Loucy (cell line): Measurements from ENCODE around the gene SDF4.

Experiments
- H2AFZ ChIP-seq: fragments of 200-600 bp; sonication (generic); 2 replicates; pipeline ENCODE4 v1.6.0; 2016; ENCODE audit warnings: antibody characterized with exemption, mild to moderate bottlenecking, low read length, moderate library complexity
- H3F3A ChIP-seq: fragments of 200-600 bp; 2 replicates; pipeline ENCODE4 v1.6.0; 2016; ENCODE audit warnings: antibody characterized with exemption, low read depth, mild to moderate bottlenecking
- H3K27me3 ChIP-seq: fragments of 200-600 bp; sonication (generic); 2 replicates; pipeline ENCODE4 v1.6.1; 2014; ENCODE audit warnings: low read length, mild to moderate bottlenecking; ENCODE audit not compliant: insufficient read depth, poor library complexity, severe bottlenecking
- H3K36me3 ChIP-seq: fragments of 200-600 bp; sonication (generic); 2 replicates; pipeline ENCODE4 v1.6.1; 2016; ENCODE audit warnings: low read length; ENCODE audit not compliant: insufficient read depth
- H3K4me1 ChIP-seq: fragments of 200-600 bp; sonication (generic); 2 replicates; pipeline ENCODE4 v1.5.1; 2014; ENCODE audit warnings: low read length, mild to moderate bottlenecking; ENCODE audit not compliant: insufficient read depth, poor library complexity, severe bottlenecking
- H3K4me2 ChIP-seq: fragments of 200-600 bp; sonication (generic); 2 replicates; pipeline ENCODE4 v1.6.0; 2014; ENCODE audit warnings: antibody characterized with exemption, low read length, low read depth, mild to moderate bottlenecking; ENCODE audit not compliant: poor library complexity, severe bottlenecking
- H3K4me3 ChIP-seq: fragments of 200-600 bp; sonication (generic); 2 replicates; pipeline ENCODE4 v1.5.1; 2014; ENCODE audit warnings: low read length, mild to moderate bottlenecking, mixed read lengths; ENCODE audit not compliant: poor library complexity, severe bottlenecking
- H3K79me2 ChIP-seq: fragments of 200-600 bp; sonication (generic); 2 replicates; pipeline ENCODE4 v1.6.1; 2014; ENCODE audit warnings: low read length; ENCODE audit not compliant: insufficient read depth
- H3K9ac ChIP-seq: fragments of 200-600 bp; sonication (generic); 2 replicates; pipeline ENCODE4 v1.6.0; 2014; ENCODE audit warnings: mild to moderate bottlenecking, low read depth, low read length, moderate library complexity; ENCODE audit not compliant: poor library complexity, severe bottlenecking
- H3K9me2 ChIP-seq: fragments of 200-600 bp; sonication (generic); replicated peaks from 2 replicates; pipeline ENCODE4 v1.6.1; 2016; ENCODE audit warnings: low read depth, low read length, mixed read lengths
- H3K9me3 ChIP-seq: fragments of 200-600 bp; sonication (generic); 2 replicates; pipeline ENCODE4 v1.6.1; 2014; ENCODE audit warnings: mild to moderate bottlenecking, antibody characterized with exemption, low read length, low read depth; ENCODE audit not compliant: insufficient read depth
- H4K20me1 ChIP-seq: fragments of 200-600 bp; sonication (generic); 2 replicates; pipeline ENCODE4 v1.6.0; 2014; ENCODE audit warnings: antibody characterized with exemption, low read length, mild to moderate bottlenecking; ENCODE audit not compliant: insufficient read depth, poor library complexity, severe bottlenecking
- EZH2phosphoT487 ChIP-seq: fragments of 200-600 bp; IDR thresholded peaks from 2 replicates; pipeline ENCODE4 v1.6.1; 2018; ENCODE audit warnings: antibody characterized with exemption, mild to moderate bottlenecking, moderate library complexity, borderline replicate concordance
- TF ChIP-seq, protein P1 (sequence below): fragments of 200-600 bp; sonication (generic); conservative IDR thresholded peaks from 2 replicates; pipeline ENCODE4 v1.5.1; 2014; ENCODE audit warnings: mild to moderate bottlenecking, antibody characterized with exemption, low read length

The SDF4 gene

GRCh38 chr1:1274299-1274930 is 42.6 kb upstream of the SDF4 start:
- H4K20me1 ChIP-seq: peaks cover 36% of the 10 kb centered on the region
- H3K79me2 ChIP-seq: peaks cover 50% of the 10 kb centered on the region
- peaks cover 34% of the 10 kb centered on the region for H3K4me1 ChIP-seq
- H3K4me3 ChIP-seq: peak overlapping the region; percentile 98
- H3K4me2 ChIP-seq: peak overlapping the region; percentile 93
- no peak for TF ChIP-seq EZH2phosphoT487
- TF ChIP-seq, protein P1, sequence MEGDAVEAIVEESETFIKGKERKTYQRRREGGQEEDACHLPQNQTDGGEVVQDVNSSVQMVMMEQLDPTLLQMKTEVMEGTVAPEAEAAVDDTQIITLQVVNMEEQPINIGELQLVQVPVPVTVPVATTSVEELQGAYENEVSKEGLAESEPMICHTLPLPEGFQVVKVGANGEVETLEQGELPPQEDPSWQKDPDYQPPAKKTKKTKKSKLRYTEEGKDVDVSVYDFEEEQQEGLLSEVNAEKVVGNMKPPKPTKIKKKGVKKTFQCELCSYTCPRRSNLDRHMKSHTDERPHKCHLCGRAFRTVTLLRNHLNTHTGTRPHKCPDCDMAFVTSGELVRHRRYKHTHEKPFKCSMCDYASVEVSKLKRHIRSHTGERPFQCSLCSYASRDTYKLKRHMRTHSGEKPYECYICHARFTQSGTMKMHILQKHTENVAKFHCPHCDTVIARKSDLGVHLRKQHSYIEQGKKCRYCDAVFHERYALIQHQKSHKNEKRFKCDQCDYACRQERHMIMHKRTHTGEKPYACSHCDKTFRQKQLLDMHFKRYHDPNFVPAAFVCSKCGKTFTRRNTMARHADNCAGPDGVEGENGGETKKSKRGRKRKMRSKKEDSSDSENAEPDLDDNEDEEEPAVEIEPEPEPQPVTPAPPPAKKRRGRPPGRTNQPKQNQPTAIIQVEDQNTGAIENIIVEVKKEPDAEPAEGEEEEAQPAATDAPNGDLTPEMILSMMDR: 0 out of 2 replicates have a peak, but pooled peaks have one; percentile 2
- H3K36me3 ChIP-seq: no peaks in the 10 kb centered on the region
- H3F3A ChIP-seq: no peaks in the 10 kb centered on the region
- no peaks in the 10 kb centered on the region for H3K27me3 ChIP-seq
- H2AFZ ChIP-seq: peak overlapping the region; percentile 90
- H3K9me2 ChIP-seq: no peaks in the 10 kb centered on the region
- no peaks in the 10 kb centered on the region for H3K9me3 ChIP-seq
- H3K9ac ChIP-seq: peak overlapping the region; percentile 97

DNA sequence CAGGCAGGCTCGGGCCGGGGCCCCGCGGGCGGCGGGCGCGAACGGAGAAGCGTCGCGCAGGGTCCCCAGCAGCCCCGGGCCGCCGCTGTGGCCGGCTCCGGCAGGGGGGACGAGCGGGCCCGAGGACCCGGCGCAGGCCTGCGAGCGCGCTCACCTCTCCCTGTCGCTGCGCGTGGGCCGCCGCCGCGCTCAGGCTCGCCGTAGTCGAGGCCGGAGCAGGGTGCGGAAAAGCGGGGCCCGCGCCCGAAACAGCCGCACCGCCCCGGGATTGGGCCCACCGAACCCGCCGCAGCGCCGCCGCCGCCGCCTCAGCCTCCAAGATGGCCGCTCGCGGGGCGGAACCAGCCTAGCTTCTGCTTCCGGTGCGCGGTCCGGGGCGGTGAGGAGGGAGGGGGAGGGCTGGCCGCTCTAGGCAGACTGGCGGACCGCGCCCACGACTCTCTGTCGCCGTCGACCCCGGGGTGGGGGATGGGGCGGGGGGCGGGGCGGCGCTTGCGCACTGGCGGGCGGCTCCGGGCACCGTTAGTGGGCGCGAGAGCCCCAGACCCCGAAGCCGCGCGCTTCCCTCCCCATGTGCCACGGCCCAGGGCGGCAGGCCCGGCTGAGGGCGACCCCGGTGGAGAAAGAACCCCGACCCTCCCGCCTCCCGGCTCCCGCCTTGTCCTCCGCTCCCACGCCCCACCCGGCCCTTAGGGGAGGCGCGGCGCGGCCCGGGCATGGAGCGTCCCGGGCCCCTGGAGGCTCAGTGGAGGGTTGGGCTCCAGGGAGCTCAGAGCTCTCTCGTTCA is 41.9 kb upstream of the SDF4 start, which contains the start of gene UBE2J2:
UBE2J2 (minus strand) TSS at position 343 of the 787 bp plus-strand sequence. CDS start 5,862 bp downstream, outside the sequence.
- Histone ChIP-seq H4K20me1 (peaks cover 39% of the 10 kb centered on the region), H3K9me2 (no peaks in the 10 kb centered on the region), H3K9ac (peak within 1 kb of the TSS; percentile 97), H3K27me3 (no peaks in the 10 kb centered on the region), H3K4me1 (peaks cover 34% of the 10 kb centered on the region), H3K4me3 (peak within 1 kb of the TSS; percentile 98), H3K4me2 (peak within 1 kb of the TSS; percentile 93), H3K79me2 (peaks cover 55% of the 10 kb centered on the region), H3K9me3 (no peaks in the 10 kb centered on the region), H2AFZ (peak within 1 kb of the TSS; percentile 90), H3F3A (no peaks in the 10 kb centered on the region), H3K36me3 (no peaks in the 10 kb centered on the region)
- no peak for TF ChIP-seq EZH2phosphoT487
- TF ChIP-seq, protein P1: peak; percentile 5; the same call in 1 of the 2 replicates

DNA sequence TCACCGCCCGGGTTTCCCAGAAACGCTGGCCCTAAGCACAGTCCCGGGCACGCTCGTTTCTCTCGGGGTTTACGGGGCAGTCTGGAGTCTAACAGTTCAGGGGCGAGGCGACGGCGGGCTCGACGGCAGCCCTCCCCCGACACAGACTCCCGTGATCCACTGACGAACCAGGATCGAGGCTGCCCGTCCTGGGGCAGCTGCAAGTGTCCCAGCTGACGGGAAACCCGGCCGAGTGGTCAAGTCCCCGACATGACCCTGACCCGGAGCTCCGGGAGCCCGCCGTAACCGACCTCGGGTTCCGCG is 41.4 kb upstream of the SDF4 start:
- H3K4me3 ChIP-seq: peak overlapping the region; percentile 98
- peak overlapping the region; percentile 89 for H3K9ac ChIP-seq
- TF ChIP-seq, protein P1: no peak
- no peak for TF ChIP-seq EZH2phosphoT487
- no peaks in the 10 kb centered on the region for H3K9me2 ChIP-seq
- peaks cover 44% of the 10 kb centered on the region for H4K20me1 ChIP-seq
- no peaks in the 10 kb centered on the region for H3K9me3 ChIP-seq
- peak overlapping the region; percentile 84 for H3K4me2 ChIP-seq
- peaks cover 61% of the 10 kb centered on the region for H3K79me2 ChIP-seq
- H3K36me3 ChIP-seq: no peaks in the 10 kb centered on the region
- no peak overlapping the region for H2AFZ ChIP-seq
- no peaks in the 10 kb centered on the region for H3F3A ChIP-seq
- no peaks in the 10 kb centered on the region for H3K27me3 ChIP-seq
- peaks cover 34% of the 10 kb centered on the region for H3K4me1 ChIP-seq
